ENCODE results near the gene HOOK2.

Gene HOOK2

GRCh38 chr19:12793290-12794195, 18.2 kb upstream of the HOOK2 start:
- DNase-seq: peak; percentile 96 to 97

GRCh38 chr19:12792853-12793289, 17.5 kb upstream of the HOOK2 start:
- DNase-seq: no peak

- peak; percentile 65 to 74 for DNase-seq
Measured at GRCh38 chr19:12792051-12792852, 16.9 kb upstream of the HOOK2 start.

- DNase-seq: peak; percentile 99
Measured at GRCh38 chr19:12791345-12792050, 16.1 kb upstream of the HOOK2 start, which contains the start of gene JUNB. TSS of gene JUNB (plus strand) at chr19:12791486. CDS start at chr19:12791772, 286 bp downstream.

GRCh38 chr19:12790628-12791344, 15.4 kb upstream of the HOOK2 start:
- DNase-seq: peak in 1 of 2 donors; percentile 44

- DNase-seq: peak; percentile 98
Measured at GRCh38 chr19:12789904-12790619, 14.7 kb upstream of the HOOK2 start.

GRCh38 chr19:12789098-12789903, 13.9 kb upstream of the HOOK2 start:
- peak in 1 of 2 donors; percentile 34 for DNase-seq

GRCh38 chr19:12788682-12789097, 13.3 kb upstream of the HOOK2 start:
- peak; percentile 82 to 85 for DNase-seq

GRCh38 chr19:12788042-12788681, 12.8 kb upstream of the HOOK2 start:
- DNase-seq: no peak

- no peak for DNase-seq
Measured at GRCh38 chr19:12787458-12787857, 12.1 kb upstream of the HOOK2 start.

GRCh38 chr19:12786952-12787351, 11.6 kb upstream of the HOOK2 start:
- DNase-seq: no peak

GRCh38 chr19:12786141-12786870, 11.0 kb upstream of the HOOK2 start:
- DNase-seq: peak; percentile 55 to 82

GRCh38 chr19:12785431-12786031, 10.2 kb upstream of the HOOK2 start:
- DNase-seq: peak; percentile 39 to 42

- DNase-seq: peak; percentile 66 to 81
Measured at GRCh38 chr19:12784871-12785430, 9.6 kb upstream of the HOOK2 start.

- peak in 1 of 2 donors; percentile 52 for DNase-seq
Measured at GRCh38 chr19:12784394-12784870, 9.1 kb upstream of the HOOK2 start.

GRCh38 chr19:12783849-12784393, 8.6 kb upstream of the HOOK2 start:
- DNase-seq: peak; percentile 43 to 57

GRCh38 chr19:12783291-12783848, 8.0 kb upstream of the HOOK2 start:
- peak in 1 of 2 donors; percentile 51 for DNase-seq

Measured in CD4-positive, alpha-beta T cell treated with Interferon alpha-2 for 1 hour (primary cell).